ENCODE results near the gene LMAN2.
A peak's percentile ranks its signal among the peaks of the same experiment; 100 is the strongest.

The LMAN2 gene

GRCh38 chr5:177353093-177353492, 1.6 kb upstream of the LMAN2 start:
- Histone ChIP-seq H3K79me2 (ENCODE audit: low read length) (peaks cover 37% of the 10 kb centered on the region), H3K4me3 (ENCODE audit: low read length) (no peak overlapping the region), H2AFZ (ENCODE audit: low read length) (no peak overlapping the region), H3K36me3 (replicated peaks; ENCODE audit: insufficient read depth, low read length) (no peaks in the 10 kb centered on the region), H3K9me2 (replicated peaks; ENCODE audit: insufficient read depth, low read length) (no peaks in the 10 kb centered on the region), H3K27ac (ENCODE audit: low read length) (no peak overlapping the region), H3K4me1 (ENCODE audit: low read length) (peaks cover 39% of the 10 kb centered on the region), H3F3A (ENCODE audit: insufficient read depth, low read length) (peaks cover 7% of the 10 kb centered on the region; the same call in 1 of the 2 replicates), H3K9ac (ENCODE audit: low read length) (no peak overlapping the region), H3K4me2 (ENCODE audit: low read depth, low read length) (no peak overlapping the region), H3K9me3 (replicated peaks; ENCODE audit: insufficient read depth, low read length) (no peaks in the 10 kb centered on the region), H3K27me3 (replicated peaks; ENCODE audit: insufficient read depth, low read length) (no peaks in the 10 kb centered on the region), H4K20me1 (ENCODE audit: insufficient read depth, low read length) (no peaks in the 10 kb centered on the region)
- no peak for DNase-seq
- TF ChIP-seq CTCF (IDR thresholded peaks at IDR 0.05; ENCODE audit: low read length) (no peak), EZH2phosphoT487 (IDR thresholded peaks at IDR 0.05; ENCODE audit: low read length) (no peak), EZH2 (optimal IDR thresholded peaks at IDR 0.05; ENCODE audit: low read depth, low read length) (no peak)

- Histone ChIP-seq H3K9ac (ENCODE audit: low read length) (peak overlapping the region; percentile 90), H2AFZ (ENCODE audit: low read length) (peak overlapping the region; percentile 99), H3K27ac (ENCODE audit: low read length) (peak overlapping the region; percentile 91), H3K4me1 (ENCODE audit: low read length) (peaks cover 23% of the 10 kb centered on the region), H3K9me2 (replicated peaks; ENCODE audit: insufficient read depth, low read length) (no peaks in the 10 kb centered on the region), H3K4me2 (ENCODE audit: low read depth, low read length) (peak overlapping the region; percentile 94), H3F3A (ENCODE audit: insufficient read depth, low read length) (0 out of 2 replicates have a peak, but pooled peaks cover 7% of the 10 kb centered on the region), H3K36me3 (replicated peaks; ENCODE audit: insufficient read depth, low read length) (no peaks in the 10 kb centered on the region), H3K27me3 (replicated peaks; ENCODE audit: insufficient read depth, low read length) (no peaks in the 10 kb centered on the region), H3K4me3 (ENCODE audit: low read length) (peak overlapping the region; percentile 99), H3K9me3 (replicated peaks; ENCODE audit: insufficient read depth, low read length) (no peaks in the 10 kb centered on the region), H3K79me2 (ENCODE audit: low read length) (peaks cover 56% of the 10 kb centered on the region), H4K20me1 (ENCODE audit: insufficient read depth, low read length) (no peaks in the 10 kb centered on the region; the same call in 1 of the 2 replicates)
- DNase-seq, result peak; percentile 7
- TF ChIP-seq EZH2 (optimal IDR thresholded peaks at IDR 0.05; ENCODE audit: low read depth, low read length) (no peak), EZH2phosphoT487 (IDR thresholded peaks at IDR 0.05; ENCODE audit: low read length) (no peak), CTCF (IDR thresholded peaks at IDR 0.05; ENCODE audit: low read length) (no peak)
Measured at GRCh38 chr5:177350776-177351391, 584 bp downstream of the LMAN2 start.

- Histone ChIP-seq H3K9me3 (replicated peaks; ENCODE audit: insufficient read depth, low read length) (no peaks in the 10 kb centered on the region), H3K4me3 (ENCODE audit: low read length) (no peak overlapping the region; the same call in 1 of the 2 replicates), H2AFZ (ENCODE audit: low read length) (no peak overlapping the region), H3K79me2 (ENCODE audit: low read length) (peaks cover 65% of the 10 kb centered on the region), H3K9me2 (replicated peaks; ENCODE audit: insufficient read depth, low read length) (no peaks in the 10 kb centered on the region), H3K27me3 (replicated peaks; ENCODE audit: insufficient read depth, low read length) (no peaks in the 10 kb centered on the region), H3K9ac (ENCODE audit: low read length) (no peak overlapping the region; the same call in 1 of the 2 replicates), H3K4me1 (ENCODE audit: low read length) (peaks cover 19% of the 10 kb centered on the region), H3K36me3 (replicated peaks; ENCODE audit: insufficient read depth, low read length) (no peaks in the 10 kb centered on the region), H3K27ac (ENCODE audit: low read length) (no peak overlapping the region), H3F3A (ENCODE audit: insufficient read depth, low read length) (0 out of 2 replicates have a peak, but pooled peaks cover 7% of the 10 kb centered on the region), H3K4me2 (ENCODE audit: low read depth, low read length) (peak overlapping the region; percentile 94; the same call in 1 of the 2 replicates), H4K20me1 (ENCODE audit: insufficient read depth, low read length) (no peaks in the 10 kb centered on the region; the same call in 1 of the 2 replicates)
- no peak for TF ChIP-seq EZH2phosphoT487 (IDR thresholded peaks at IDR 0.05; ENCODE audit: low read length)
- no peak for DNase-seq
Measured at GRCh38 chr5:177349762-177350161, 1.7 kb downstream of the LMAN2 start.

GRCh38 chr5:177349362-177349647, 2.2 kb downstream of the LMAN2 start:
- no peak for TF ChIP-seq EZH2phosphoT487 (IDR thresholded peaks at IDR 0.05; ENCODE audit: low read length)
- no peak for TF ChIP-seq CTCF (IDR thresholded peaks at IDR 0.05; ENCODE audit: low read length)
- no peak for TF ChIP-seq EZH2 (optimal IDR thresholded peaks at IDR 0.05; ENCODE audit: low read depth, low read length)

More at GRCh38 chr5:177349362-177349647, 2.2 kb downstream of the LMAN2 start:
- Histone ChIP-seq H3K4me2 (ENCODE audit: low read depth, low read length) (0 out of 2 replicates have a peak overlapping the region, but pooled peaks have one; percentile 94), H3K27me3 (replicated peaks; ENCODE audit: insufficient read depth, low read length) (no peaks in the 10 kb centered on the region), H3K9me2 (replicated peaks; ENCODE audit: insufficient read depth, low read length) (no peaks in the 10 kb centered on the region), H3K9me3 (replicated peaks; ENCODE audit: insufficient read depth, low read length) (no peaks in the 10 kb centered on the region), H3F3A (ENCODE audit: insufficient read depth, low read length) (0 out of 2 replicates have a peak, but pooled peaks cover 7% of the 10 kb centered on the region), H3K4me1 (ENCODE audit: low read length) (peaks cover 19% of the 10 kb centered on the region), H2AFZ (ENCODE audit: low read length) (no peak overlapping the region), H3K9ac (ENCODE audit: low read length) (no peak overlapping the region; the same call in 1 of the 2 replicates), H3K79me2 (ENCODE audit: low read length) (peaks cover 69% of the 10 kb centered on the region), H3K4me3 (ENCODE audit: low read length) (no peak overlapping the region), H4K20me1 (ENCODE audit: insufficient read depth, low read length) (no peaks in the 10 kb centered on the region; the same call in 1 of the 2 replicates), H3K36me3 (replicated peaks; ENCODE audit: insufficient read depth, low read length) (no peaks in the 10 kb centered on the region), H3K27ac (ENCODE audit: low read length) (no peak overlapping the region)
- no peak for DNase-seq
